ENCODE measurements around the gene LGALS3.

DNA sequence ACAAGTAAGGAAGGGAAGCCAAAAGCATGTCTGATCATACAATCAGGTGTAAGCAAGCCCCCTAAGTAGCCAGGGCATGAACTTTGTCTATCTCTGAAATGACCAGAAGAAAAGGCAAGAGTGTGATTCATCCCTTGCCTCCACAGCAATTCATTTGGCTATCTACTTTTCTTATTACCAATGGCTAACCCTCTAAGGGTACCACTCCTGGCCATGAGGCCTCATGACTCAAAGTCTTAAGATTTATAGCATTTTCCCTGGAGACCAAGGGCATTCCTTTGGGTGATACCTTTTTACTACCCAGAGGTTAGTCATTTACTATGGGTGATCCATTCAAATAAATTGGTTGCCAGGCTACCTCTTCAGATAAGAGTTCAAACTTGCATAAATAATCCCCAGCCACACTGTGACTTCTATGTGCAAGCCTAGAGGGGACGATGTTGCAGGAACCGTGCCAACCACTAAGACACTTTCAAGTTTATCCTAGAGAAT lies 1.5 kb upstream of the LGALS3 start:
- TF ChIP-seq, protein P1, sequence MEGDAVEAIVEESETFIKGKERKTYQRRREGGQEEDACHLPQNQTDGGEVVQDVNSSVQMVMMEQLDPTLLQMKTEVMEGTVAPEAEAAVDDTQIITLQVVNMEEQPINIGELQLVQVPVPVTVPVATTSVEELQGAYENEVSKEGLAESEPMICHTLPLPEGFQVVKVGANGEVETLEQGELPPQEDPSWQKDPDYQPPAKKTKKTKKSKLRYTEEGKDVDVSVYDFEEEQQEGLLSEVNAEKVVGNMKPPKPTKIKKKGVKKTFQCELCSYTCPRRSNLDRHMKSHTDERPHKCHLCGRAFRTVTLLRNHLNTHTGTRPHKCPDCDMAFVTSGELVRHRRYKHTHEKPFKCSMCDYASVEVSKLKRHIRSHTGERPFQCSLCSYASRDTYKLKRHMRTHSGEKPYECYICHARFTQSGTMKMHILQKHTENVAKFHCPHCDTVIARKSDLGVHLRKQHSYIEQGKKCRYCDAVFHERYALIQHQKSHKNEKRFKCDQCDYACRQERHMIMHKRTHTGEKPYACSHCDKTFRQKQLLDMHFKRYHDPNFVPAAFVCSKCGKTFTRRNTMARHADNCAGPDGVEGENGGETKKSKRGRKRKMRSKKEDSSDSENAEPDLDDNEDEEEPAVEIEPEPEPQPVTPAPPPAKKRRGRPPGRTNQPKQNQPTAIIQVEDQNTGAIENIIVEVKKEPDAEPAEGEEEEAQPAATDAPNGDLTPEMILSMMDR (IDR thresholded peaks at IDR 0.05), result no peak
- TF ChIP-seq POLR2A (IDR thresholded peaks at IDR 0.05), result no peak
